ENCODE measurements around the gene CACNA1I. TPM values are rescaled to one million over a fixed set of nuclear protein-coding genes. Genes with fewer than 3 reads are reported as not detected.

Gene CACNA1I
- total and polyA plus RNA-seq, 2 donors from 2014 or later: 0.63 TPM; not detected in 1

GRCh38 chr22:39595622-39596172 is 25.1 kb downstream of the CACNA1I start:
- Histone ChIP-seq H3K36me3 (ENCODE audit: control insufficient read depth in 2 of 3, insufficient read depth in 3 of 3, low read length in 3 of 3) (no peaks in the 10 kb centered on the region), H3K27me3 (ENCODE audit: control insufficient read depth, insufficient read depth, low read length) (no peaks in the 10 kb centered on the region), H3K4me1 (ENCODE audit: control insufficient read depth in 2 of 3, insufficient read depth in 2 of 3, low read depth in 1 of 3, low read length in 3 of 3) (no peaks in the 10 kb centered on the region), H3K27ac (ENCODE audit: low read depth in 2 of 2, low read length in 2 of 2) (no peak overlapping the region), H3K9me3 (ENCODE audit: control insufficient read depth in 2 of 3, insufficient read depth in 1 of 3, low read length in 3 of 3) (no peaks in the 10 kb centered on the region), H3K4me3 (ENCODE audit: low read length in 3 of 3) (no peak overlapping the region), H3K9ac (ENCODE audit: low read length in 3 of 3) (no peak overlapping the region)
- TF ChIP-seq CTCF (IDR thresholded peaks at IDR 0.05; ENCODE audit: borderline replicate concordance, extremely low read depth, insufficient read depth): no peak
- intact Hi-C loops (cut with DNase I): no loop called here
- FAIRE-seq: no peak
- DNase-seq: no peak

GRCh38 chr22:39596601-39597000 is 26.0 kb downstream of the CACNA1I start:
- Histone ChIP-seq H3K4me3 (ENCODE audit: low read length in 3 of 3) (no peak overlapping the region), H3K9ac (ENCODE audit: low read length in 3 of 3) (no peak overlapping the region), H3K4me1 (ENCODE audit: control insufficient read depth in 2 of 3, insufficient read depth in 2 of 3, low read depth in 1 of 3, low read length in 3 of 3) (no peaks in the 10 kb centered on the region), H3K27me3 (ENCODE audit: control insufficient read depth, insufficient read depth, low read length) (peaks cover 2% of the 10 kb centered on the region), H3K9me3 (ENCODE audit: control insufficient read depth in 2 of 3, insufficient read depth in 1 of 3, low read length in 3 of 3) (no peaks in the 10 kb centered on the region), H3K36me3 (ENCODE audit: control insufficient read depth in 2 of 3, insufficient read depth in 3 of 3, low read length in 3 of 3) (no peaks in the 10 kb centered on the region), H3K27ac (ENCODE audit: low read depth in 2 of 2, low read length in 2 of 2) (no peak overlapping the region)
- FAIRE-seq (no peak), DNase-seq (no peak)
- no peak for TF ChIP-seq CTCF (IDR thresholded peaks at IDR 0.05; ENCODE audit: borderline replicate concordance, extremely low read depth, insufficient read depth)
- intact Hi-C loops (cut with DNase I): no loop called here

- FAIRE-seq (no peak), DNase-seq (no peak)
- intact Hi-C loops (cut with DNase I): no loop called here
- Histone ChIP-seq H3K4me1 (ENCODE audit: control insufficient read depth in 2 of 3, insufficient read depth in 2 of 3, low read depth in 1 of 3, low read length in 3 of 3) (no peaks in the 10 kb centered on the region), H3K9me3 (ENCODE audit: control insufficient read depth in 2 of 3, insufficient read depth in 1 of 3, low read length in 3 of 3) (no peaks in the 10 kb centered on the region), H3K36me3 (ENCODE audit: control insufficient read depth in 2 of 3, insufficient read depth in 3 of 3, low read length in 3 of 3) (no peaks in the 10 kb centered on the region), H3K9ac (ENCODE audit: low read length in 3 of 3) (no peak overlapping the region), H3K27me3 (ENCODE audit: control insufficient read depth, insufficient read depth, low read length) (peaks cover 2% of the 10 kb centered on the region), H3K27ac (ENCODE audit: low read depth in 2 of 2, low read length in 2 of 2) (no peak overlapping the region), H3K4me3 (ENCODE audit: low read length in 3 of 3) (no peak overlapping the region)
- TF ChIP-seq CTCF (IDR thresholded peaks at IDR 0.05; ENCODE audit: borderline replicate concordance, extremely low read depth, insufficient read depth): no peak
Observed at GRCh38 chr22:39597236-39597869, 26.8 kb downstream of the CACNA1I start.
